Activated CD8-positive, alpha-beta memory T cell treated with anti-CD3 and anti-CD28 coated beads, Interleukin-2, amount 50 U/mL, for 48 hours (primary cell): ENCODE results near the gene IL37.
"Not testable (repeated sequence)": the region's sequence is repeated elsewhere in the genome, so short reads cannot be mapped to it uniquely, and the experiment has no call there.

Experiments used
- DNase-seq: peaks from one replicate; pipeline ENCODE4 v3.0.0-alpha.2; 2020

The IL37 gene

GRCh38 chr2:112923967-112924338, 13.0 kb downstream of the IL37 start:
- DNase-seq, result no peak

GRCh38 chr2:112924360-112924759, 13.4 kb downstream of the IL37 start:
- DNase-seq, result no peak

GRCh38 chr2:112924821-112925220, 13.9 kb downstream of the IL37 start:
- no peak for DNase-seq

GRCh38 chr2:112926707-112927106, 15.7 kb downstream of the IL37 start:
- no peak for DNase-seq

- DNase-seq, result no peak
Measured at GRCh38 chr2:112927745-112928144, 16.8 kb downstream of the IL37 start.

GRCh38 chr2:112933261-112933660, 22.3 kb downstream of the IL37 start:
- no peak for DNase-seq

GRCh38 chr2:112934117-112934516, 23.2 kb downstream of the IL37 start:
- DNase-seq, result not testable (repeated sequence)

- no peak for DNase-seq
Measured at GRCh38 chr2:112936927-112937232, 25.9 kb downstream of the IL37 start.

GRCh38 chr2:112938904-112939303, 27.9 kb downstream of the IL37 start:
- no peak for DNase-seq

- DNase-seq, result no peak
Measured at GRCh38 chr2:112939425-112939824, 28.5 kb downstream of the IL37 start.

GRCh38 chr2:112940859-112941625, 30.1 kb downstream of the IL37 start:
- DNase-seq, result no peak

- DNase-seq, result peak; percentile 87
Measured at GRCh38 chr2:112941753-112942653, 31.0 kb downstream of the IL37 start.

- no peak for DNase-seq
Measured at GRCh38 chr2:112942654-112943002, 31.7 kb downstream of the IL37 start.

GRCh38 chr2:112944971-112945370, 34.0 kb downstream of the IL37 start:
- DNase-seq, result no peak

GRCh38 chr2:112946086-112946485, 35.1 kb downstream of the IL37 start:
- DNase-seq, result no peak

GRCh38 chr2:112947374-112947773, 36.4 kb downstream of the IL37 start:
- no peak for DNase-seq

- DNase-seq, result no peak
Measured at GRCh38 chr2:112949456-112949855, 38.5 kb downstream of the IL37 start.

GRCh38 chr2:112954364-112954763, 43.4 kb downstream of the IL37 start:
- DNase-seq, result no peak

- DNase-seq, result no peak
Measured at GRCh38 chr2:112957511-112957910, 46.5 kb downstream of the IL37 start.

GRCh38 chr2:112958428-112959108, 47.6 kb downstream of the IL37 start:
- DNase-seq, result no peak

GRCh38 chr2:112959109-112959812, 48.3 kb downstream of the IL37 start:
- DNase-seq, result no peak

GRCh38 chr2:112960230-112960825, 49.4 kb downstream of the IL37 start:
- no peak for DNase-seq
